Testis (tissue), 2 donors: ENCODE measurements around the gene PLAC8L1.

Experiments used
- CTCF ChIP-seq, 3 experiments: fragments of 450-650 bp in 2 of 3; fragments of 200-600 bp in 1 of 3; sonication (generic) in 1 of 3; IDR thresholded peaks; one replicate each; pipeline ENCODE4 v1.5.1; 2016 to 2019; ENCODE audit warnings: antibody characterized with exemption in 3 of 3, mild to moderate bottlenecking in 2 of 3, moderate library complexity in 1 of 3
- POLR2A ChIP-seq: fragments of 450-650 bp; IDR thresholded peaks from one replicate; pipeline ENCODE4 v1.6.1; 2017; ENCODE audit warnings: antibody characterized with exemption, mild to moderate bottlenecking, moderate library complexity

- peak in 1 of 3 experiments; percentile 4 for TF ChIP-seq CTCF (IDR thresholded peaks at IDR 0.05)
- TF ChIP-seq POLR2A: no peak
These were observed 52.6 kb downstream of the PLAC8L1 start for GRCh38 chr5:146052780-146053179.
